CD14-positive monocyte (primary cell): Measurements from ENCODE around the gene FBXW11. TPM values are rescaled to one million over a fixed set of nuclear protein-coding genes. Genes with fewer than 3 reads are reported as not detected.

Source experiments
- DNase-seq, 3 donors: peaks; one replicate each; pipeline ENCODE4 v3.0.0-alpha.2; 2011 to 2022
- H2AFZ ChIP-seq: 2 replicates; pipeline ENCODE4 v1.6.0; 2012; ENCODE audit warnings: mild to moderate bottlenecking, low read depth, low read length, inconsistent platforms; ENCODE audit not compliant: insufficient read depth, poor library complexity, severe bottlenecking
- H3K27ac ChIP-seq, 2 donors: 1 replicate in 1 of 2; 2 replicates in 1 of 2; pipeline ENCODE4 v1.5.1; 2012 to 2013; ENCODE audit warnings: low read length in 2 of 2, control low read depth in 1 of 2, inconsistent platforms in 1 of 2, low read depth in 1 of 2, mild to moderate bottlenecking in 1 of 2
- H3K27me3 ChIP-seq, 2 donors: one replicate each; pipeline versions ENCODE4 v1.6.0 to v1.6.1; 2011 to 2013; ENCODE audit warnings: low read length in 2 of 2; ENCODE audit not compliant: control insufficient read depth in 2 of 2, insufficient read depth in 2 of 2
- H3K36me3 ChIP-seq, 2 donors: replicated peaks in 1 of 2; 1 replicate in 1 of 2; 2 replicates in 1 of 2; pipeline versions ENCODE4 v1.5.1 to v1.6.1; 2012 to 2013; ENCODE audit warnings: low read length in 2 of 2, control low read depth in 1 of 2, inconsistent platforms in 1 of 2, mild to moderate bottlenecking in 1 of 2; ENCODE audit not compliant: insufficient read depth in 2 of 2, control insufficient read depth in 1 of 2
- H3K4me1 ChIP-seq, 2 donors: 1 replicate in 1 of 2; 2 replicates in 1 of 2; pipeline versions ENCODE4 v1.5.1 to v1.6.1; 2012 to 2013; ENCODE audit warnings: low read length in 2 of 2, control low read depth in 1 of 2, inconsistent platforms in 1 of 2, mild to moderate bottlenecking in 1 of 2, moderate library complexity in 1 of 2; ENCODE audit not compliant: insufficient read depth in 2 of 2, control insufficient read depth in 1 of 2
- H3K4me2 ChIP-seq: replicated peaks from 2 replicates; pipeline ENCODE3; 2012; ENCODE audit warnings: low read length, moderate library complexity, mild to moderate bottlenecking; ENCODE audit not compliant: poor library complexity, severe bottlenecking; ENCODE audit errors: extremely low read depth
- H3K4me3 ChIP-seq, 3 experiments: fragments of 200-600 bp in 1 of 3; sonication (generic) in 1 of 3; replicated peaks in 1 of 3; 1 replicate in 2 of 3; 2 replicates in 1 of 3; pipeline ENCODE4 v1.5.1; 2011 to 2013; ENCODE audit warnings: low read length in 3 of 3, mild to moderate bottlenecking in 3 of 3, control low read depth in 2 of 3, low read depth in 2 of 3, inconsistent platforms in 1 of 3, moderate library complexity in 1 of 3
- H3K79me2 ChIP-seq: 2 replicates; pipeline ENCODE4 v1.6.0; 2012; ENCODE audit warnings: mild to moderate bottlenecking, control low read depth, inconsistent platforms, low read length, moderate library complexity; ENCODE audit not compliant: insufficient read depth
- H3K9ac ChIP-seq: 2 replicates; pipeline ENCODE4 v1.6.0; 2017; ENCODE audit warnings: low read length, mild to moderate bottlenecking; ENCODE audit not compliant: insufficient read depth, poor library complexity, severe bottlenecking
- H3K9me3 ChIP-seq, 2 donors: replicated peaks in 1 of 2; 1 replicate in 1 of 2; 2 replicates in 1 of 2; pipeline versions ENCODE4 v1.5.1 to v1.6.1; 2012 to 2013; ENCODE audit warnings: low read length in 2 of 2, control low read depth in 1 of 2; ENCODE audit not compliant: control insufficient read depth in 1 of 2, insufficient read depth in 1 of 2
- H4K20me1 ChIP-seq: 2 replicates; pipeline ENCODE4 v1.6.0; 2012; ENCODE audit warnings: mild to moderate bottlenecking, low read length, control low read depth, moderate library complexity; ENCODE audit not compliant: insufficient read depth
- H3K27ac Mint-ChIP-seq, 7 donors: one replicate each; pipeline ENCODE4 v1.8.0; 2020; ENCODE audit warnings: mild to moderate bottlenecking in 7 of 7, mixed read lengths in 7 of 7, moderate library complexity in 6 of 7, inconsistent platforms in 2 of 7
- H3K27me3 Mint-ChIP-seq, 3 donors: one replicate each; pipeline ENCODE4 v1.8.0; 2021 to 2022; ENCODE audit warnings: low read depth in 3 of 3, mild to moderate bottlenecking in 3 of 3, mixed read lengths in 3 of 3, moderate library complexity in 3 of 3, inconsistent platforms in 1 of 3
- H3K36me3 Mint-ChIP-seq, 2 donors: one replicate each; pipeline ENCODE4 v1.8.0; 2020; ENCODE audit warnings: mixed read lengths in 2 of 2, inconsistent platforms in 1 of 2, mild to moderate bottlenecking in 1 of 2
- H3K4me1 Mint-ChIP-seq: one replicate; pipeline ENCODE4 v1.8.0; 2020; ENCODE audit warnings: mild to moderate bottlenecking, mixed read lengths
- H3K4me3 Mint-ChIP-seq, 2 donors: one replicate each; pipeline ENCODE4 v1.8.0; 2020; ENCODE audit warnings: mild to moderate bottlenecking in 2 of 2, mixed read lengths in 2 of 2, moderate library complexity in 1 of 2
- H3K9me3 Mint-ChIP-seq, 7 donors: one replicate each; pipeline ENCODE4 v1.8.0; 2020 to 2022; ENCODE audit warnings: mixed read lengths in 7 of 7, mild to moderate bottlenecking in 6 of 7, moderate library complexity in 6 of 7, inconsistent platforms in 2 of 7
- WGBS: methylation state at CpG from one replicate; pipeline ENCODE4 v1.1.5; 2013; ENCODE audit warnings: missing lambda C conversion rate; ENCODE audit not compliant: insufficient coverage; 5-methylcytosine and 5-hydroxymethylcytosine counted together
- intact Hi-C, 2 donors: fragments of 100-400 bp; cut with micrococcal nuclease; formaldehyde crosslinking; loops; one replicate each; pipeline versions ENCODE4 v1.15.0 to v1.15.1; 2023
- polyA plus RNA-seq, 3 donors: library from polyadenylated mRNA; depleted of rRNA in 1 of 3; unstranded in 2 of 3; stranded (reverse) in 1 of 3; fragments of 300-500 nt in 2 of 3; fragments of >200 nt in 1 of 3; fragmentation: Illumina TruSeq in 2 of 3; gene quantifications; 1 replicate in 2 of 3; 2 replicates in 1 of 3; pipeline ENCODE4 v1.2.3, GENCODE V29; 2012 to 2021
- TF ChIP-seq, protein P1 (sequence below): fragments of 200-600 bp; IDR thresholded peaks from one replicate; pipeline ENCODE4 v1.8.0; 2022; ENCODE audit warnings: antibody characterized with exemption, mild to moderate bottlenecking

Gene FBXW11
- polyA plus RNA-seq, 3 donors: 15.0 to 24.5 (median 18.2) TPM

DNA sequence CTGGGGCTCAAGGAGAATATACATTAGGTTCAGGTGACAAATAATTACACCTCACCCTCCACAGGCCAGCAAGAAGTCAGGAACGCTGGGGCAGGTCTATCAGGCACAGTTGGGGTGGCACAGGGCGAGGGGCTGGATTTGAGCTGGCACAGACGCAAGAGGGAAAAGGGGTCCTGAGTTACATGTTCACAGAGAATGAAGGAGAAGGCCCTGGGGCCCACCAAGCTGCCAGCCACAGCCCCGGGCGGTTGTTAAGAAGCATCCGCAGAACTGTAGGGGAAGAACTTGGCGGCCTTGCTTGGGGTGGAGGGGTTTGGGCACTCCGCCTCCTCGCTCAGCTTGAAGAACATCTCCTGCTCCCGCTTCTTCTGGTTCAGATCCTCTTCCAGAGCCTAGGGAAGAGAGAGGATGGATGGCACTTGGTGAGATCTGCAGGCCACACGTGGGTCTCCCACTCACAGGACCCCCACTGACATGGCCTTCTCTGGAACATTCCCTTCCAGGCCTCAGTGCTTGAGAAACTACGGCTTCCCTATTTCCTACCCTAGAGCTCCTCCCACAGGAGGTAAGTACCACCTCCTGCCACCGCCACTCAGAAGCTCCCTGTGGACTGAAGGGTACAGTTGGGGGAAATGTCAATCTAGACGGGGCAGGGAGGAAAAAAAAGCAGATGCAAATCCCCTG is 38.3 kb upstream of the FBXW11 start:
- 86% methylated on average over 10 of the region's 14 CpGs for whole genome bisulfite sequencing
- Histone ChIP-seq H3K79me2 (no peaks in the 10 kb centered on the region), H3K9ac (no peak overlapping the region), H2AFZ (no peak overlapping the region), H3K36me3 (peaks cover 57 to 74% of the 10 kb centered on the region in 2 donors), H3K4me1 (no peaks in the 10 kb centered on the region), H3K9me3 (no peaks in the 10 kb centered on the region), H3K27me3 (no peaks in the 10 kb centered on the region), H3K27ac (peak overlapping the region in 1 of 2 donors; percentile 20), H3K4me3 (no peak overlapping the region), H4K20me1 (peaks cover 94% of the 10 kb centered on the region), H3K4me2 (no peak overlapping the region)
- peaks cover 4% of the 10 kb centered on the region for H3K4me1 Mint-ChIP-seq
- intact Hi-C loops: loop anchor here (5.0 to 10.0 kb wide), 2 partner anchors 132 to 630 kb away; partner anchors contain the start of gene FGF18 (in 1 of the 2)
- H3K4me3 Mint-ChIP-seq: no peak overlapping the region
- H3K27ac Mint-ChIP-seq: peak overlapping the region in 6 of 7 donors; percentile 8 to 79 (median 60)
- DNase-seq: no peak
- peaks cover 57 to 65% of the 10 kb centered on the region in 2 donors for H3K36me3 Mint-ChIP-seq
- TF ChIP-seq, protein P1, sequence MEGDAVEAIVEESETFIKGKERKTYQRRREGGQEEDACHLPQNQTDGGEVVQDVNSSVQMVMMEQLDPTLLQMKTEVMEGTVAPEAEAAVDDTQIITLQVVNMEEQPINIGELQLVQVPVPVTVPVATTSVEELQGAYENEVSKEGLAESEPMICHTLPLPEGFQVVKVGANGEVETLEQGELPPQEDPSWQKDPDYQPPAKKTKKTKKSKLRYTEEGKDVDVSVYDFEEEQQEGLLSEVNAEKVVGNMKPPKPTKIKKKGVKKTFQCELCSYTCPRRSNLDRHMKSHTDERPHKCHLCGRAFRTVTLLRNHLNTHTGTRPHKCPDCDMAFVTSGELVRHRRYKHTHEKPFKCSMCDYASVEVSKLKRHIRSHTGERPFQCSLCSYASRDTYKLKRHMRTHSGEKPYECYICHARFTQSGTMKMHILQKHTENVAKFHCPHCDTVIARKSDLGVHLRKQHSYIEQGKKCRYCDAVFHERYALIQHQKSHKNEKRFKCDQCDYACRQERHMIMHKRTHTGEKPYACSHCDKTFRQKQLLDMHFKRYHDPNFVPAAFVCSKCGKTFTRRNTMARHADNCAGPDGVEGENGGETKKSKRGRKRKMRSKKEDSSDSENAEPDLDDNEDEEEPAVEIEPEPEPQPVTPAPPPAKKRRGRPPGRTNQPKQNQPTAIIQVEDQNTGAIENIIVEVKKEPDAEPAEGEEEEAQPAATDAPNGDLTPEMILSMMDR: no peak
- H3K27me3 Mint-ChIP-seq: peaks cover 0 to 2% (median 0%) of the 10 kb centered on the region in 3 donors
- H3K9me3 Mint-ChIP-seq: peaks cover 0 to 2% (median 0%) of the 10 kb centered on the region in 7 donors

DNA sequence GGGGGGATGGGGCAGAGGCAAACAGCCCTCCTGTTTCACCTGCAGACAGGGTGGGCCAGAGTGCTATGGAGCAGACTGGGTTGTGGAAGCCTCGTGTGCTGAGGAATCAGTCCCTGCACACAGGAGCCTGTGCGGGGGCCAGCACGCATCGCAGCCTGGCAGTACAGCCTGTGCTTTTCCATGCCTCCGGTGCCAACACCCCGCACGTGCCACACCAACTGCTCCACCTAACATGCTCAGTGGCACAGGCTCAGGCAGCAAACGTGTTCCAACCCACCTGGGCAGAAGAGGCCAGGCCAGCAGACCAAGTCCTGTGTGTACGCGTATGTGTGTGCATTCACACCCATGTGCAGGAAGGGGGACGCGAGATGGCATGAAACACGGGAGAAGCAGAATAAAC is 37.4 kb upstream of the FBXW11 start:
- intact Hi-C loops: loop anchor here (5.0 to 10.0 kb wide), 2 partner anchors 132 to 629 kb away; partner anchors contain the start of gene FGF18 (in 1 of the 2)
- Histone ChIP-seq H4K20me1 (peaks cover 85% of the 10 kb centered on the region), H3K79me2 (no peaks in the 10 kb centered on the region), H2AFZ (no peak overlapping the region), H3K9ac (no peak overlapping the region), H3K9me3 (no peaks in the 10 kb centered on the region), H3K4me1 (no peaks in the 10 kb centered on the region), H3K4me2 (no peak overlapping the region), H3K36me3 (peaks cover 49 to 65% of the 10 kb centered on the region in 2 donors), H3K27ac (no peak overlapping the region), H3K27me3 (no peaks in the 10 kb centered on the region), H3K4me3 (no peak overlapping the region)
- no peak overlapping the region for H3K4me3 Mint-ChIP-seq
- H3K27me3 Mint-ChIP-seq: peaks cover 0 to 3% (median 0%) of the 10 kb centered on the region in 3 donors
- H3K27ac Mint-ChIP-seq: peak overlapping the region in 2 of 7 donors; percentile 35 to 72
- DNase-seq: no peak
- TF ChIP-seq, protein P1: no peak
- peaks cover 4% of the 10 kb centered on the region for H3K4me1 Mint-ChIP-seq
- H3K9me3 Mint-ChIP-seq: peaks cover 0 to 2% (median 0%) of the 10 kb centered on the region in 7 donors
- H3K36me3 Mint-ChIP-seq: peaks cover 50 to 56% of the 10 kb centered on the region in 2 donors
- WGBS: 97% methylated on average over 11 of the region's 13 CpGs
